ENCODE data around the gene SUSD3. TPM values are rescaled to one million over a fixed set of nuclear protein-coding genes. Genes with fewer than 3 reads are reported as not detected.

Gene SUSD3
- total RNA-seq, 1 experiment from 2014 or later, result 9.0 TPM

DNA sequence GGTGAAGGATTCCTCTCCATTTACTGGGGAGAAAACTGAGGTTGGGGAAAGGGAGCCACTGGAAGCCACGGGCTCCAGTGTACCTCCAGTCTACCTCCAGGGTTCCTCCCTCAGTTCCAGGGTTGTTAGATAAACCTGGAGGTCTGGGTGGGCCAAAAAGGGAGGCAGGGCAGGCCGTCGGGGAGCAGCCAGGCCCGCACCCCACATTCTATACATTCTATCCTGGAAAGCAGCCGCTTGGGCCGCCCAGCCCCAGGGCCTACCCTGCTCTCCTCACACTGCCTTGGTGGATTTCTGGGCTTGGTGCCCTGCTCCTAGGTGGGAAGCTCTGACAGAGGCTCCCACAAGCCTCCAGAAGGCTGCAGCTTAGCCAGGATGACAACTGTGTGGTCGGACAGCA lies 18.1 kb upstream of the SUSD3 start:
- no CpG with 5 or more reads among the region's 7 CpGs for WGBS (ENCODE audit: extremely low coverage, insufficient read length, low lambda C conversion rate)
- no peak overlapping the region for H3K18ac ChIP-seq (ENCODE audit: insufficient read length, low read depth, low read length)

More for the DNA sequence above, 18.1 kb upstream of the SUSD3 start:
- no peak overlapping the region for H4K91ac ChIP-seq (ENCODE audit: insufficient read length, low read depth, low read length)
- H3K23me2 ChIP-seq (ENCODE audit: insufficient read length, low read depth, low read length, poor library complexity, severe bottlenecking), result no peaks in the 10 kb centered on the region
- H3K27me3 ChIP-seq (ENCODE audit: insufficient read depth, low read length), result no peaks in the 10 kb centered on the region
- no peak overlapping the region for H3K4ac ChIP-seq (ENCODE audit: low read depth, low read length)
- no peak overlapping the region for H3K4me3 Mint-ChIP-seq
- no peak overlapping the region for H3K4me2 ChIP-seq (ENCODE audit: insufficient read depth, insufficient read length, low read length)
- H3K9ac ChIP-seq (ENCODE audit: extremely low read depth, insufficient read length, low read length), result no peak overlapping the region
- H3K4me1 ChIP-seq (ENCODE audit: insufficient read depth, low read length), result no peaks in the 10 kb centered on the region
- H4K8ac ChIP-seq (replicated peaks; ENCODE audit: insufficient read length, low read depth, low read length), result no peak overlapping the region
- H3K27ac Mint-ChIP-seq, result no peak overlapping the region
- peaks cover 6% of the 10 kb centered on the region; the same call in 1 of the 2 replicates for H3K27me3 Mint-ChIP-seq (ENCODE audit: low read depth)
- TF ChIP-seq, protein P1, sequence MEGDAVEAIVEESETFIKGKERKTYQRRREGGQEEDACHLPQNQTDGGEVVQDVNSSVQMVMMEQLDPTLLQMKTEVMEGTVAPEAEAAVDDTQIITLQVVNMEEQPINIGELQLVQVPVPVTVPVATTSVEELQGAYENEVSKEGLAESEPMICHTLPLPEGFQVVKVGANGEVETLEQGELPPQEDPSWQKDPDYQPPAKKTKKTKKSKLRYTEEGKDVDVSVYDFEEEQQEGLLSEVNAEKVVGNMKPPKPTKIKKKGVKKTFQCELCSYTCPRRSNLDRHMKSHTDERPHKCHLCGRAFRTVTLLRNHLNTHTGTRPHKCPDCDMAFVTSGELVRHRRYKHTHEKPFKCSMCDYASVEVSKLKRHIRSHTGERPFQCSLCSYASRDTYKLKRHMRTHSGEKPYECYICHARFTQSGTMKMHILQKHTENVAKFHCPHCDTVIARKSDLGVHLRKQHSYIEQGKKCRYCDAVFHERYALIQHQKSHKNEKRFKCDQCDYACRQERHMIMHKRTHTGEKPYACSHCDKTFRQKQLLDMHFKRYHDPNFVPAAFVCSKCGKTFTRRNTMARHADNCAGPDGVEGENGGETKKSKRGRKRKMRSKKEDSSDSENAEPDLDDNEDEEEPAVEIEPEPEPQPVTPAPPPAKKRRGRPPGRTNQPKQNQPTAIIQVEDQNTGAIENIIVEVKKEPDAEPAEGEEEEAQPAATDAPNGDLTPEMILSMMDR (conservative IDR thresholded peaks at IDR 0.05), result no peak
- H3T11ph ChIP-seq (ENCODE audit: low read length), result no peak overlapping the region
- no peak overlapping the region for H2AFZ ChIP-seq (ENCODE audit: low read length)
- peaks cover 7 to 24% of the 10 kb centered on the region in 2 experiments for H3K4me1 Mint-ChIP-seq
- H2BK20ac ChIP-seq (ENCODE audit: low read depth, low read length, poor library complexity, severe bottlenecking), result no peak overlapping the region
- H2AK5ac ChIP-seq (ENCODE audit: insufficient read length, low read length), result no peak overlapping the region
- H2BK5ac ChIP-seq (ENCODE audit: insufficient read length, low read length), result no peak overlapping the region
- H3K79me1 ChIP-seq (ENCODE audit: insufficient read depth, low read depth, low read length, poor library complexity, severe bottlenecking), result no peaks in the 10 kb centered on the region
- H4K20me1 ChIP-seq (ENCODE audit: control insufficient read depth, insufficient read depth, insufficient read length), result no peaks in the 10 kb centered on the region
- no peaks in the 10 kb centered on the region for H3K79me2 ChIP-seq (ENCODE audit: insufficient read depth, low read length)
- no peak overlapping the region for H3K14ac ChIP-seq (ENCODE audit: insufficient read depth, low read length)
- peaks cover 0 to under 1% (median 0%) of the 10 kb centered on the region in 3 experiments; a peak in 1 of 7 replicates for H3K36me3 Mint-ChIP-seq (ENCODE audit: insufficient read depth in 1 of 3, low read depth in 3 of 3)
- no peak overlapping the region for H4K5ac ChIP-seq (ENCODE audit: insufficient read length, low read depth, low read length)
- H2BK12ac ChIP-seq (ENCODE audit: insufficient read length, low read depth, low read length), result no peak overlapping the region
- H3K9me3 Mint-ChIP-seq, result peaks cover 0 to 10% of the 10 kb centered on the region in 2 experiments; a peak in 1 of 5 replicates
- H3K9me3 ChIP-seq (ENCODE audit: control insufficient read depth, low read depth, low read length), result no peaks in the 10 kb centered on the region
- H2BK120ac ChIP-seq (ENCODE audit: low read depth, low read length, poor library complexity, severe bottlenecking), result no peak overlapping the region
- no peak overlapping the region for H3K27ac ChIP-seq (ENCODE audit: insufficient read length, low read depth, low read length)
- no peak overlapping the region for H2BK15ac ChIP-seq (ENCODE audit: low read depth, low read length)
- H3K56ac ChIP-seq (ENCODE audit: insufficient read length, low read depth, low read length), result no peak overlapping the region
- DNase-seq, result no peak
- no peak overlapping the region for H3K23ac ChIP-seq (ENCODE audit: insufficient read length, low read depth, low read length)

Measured in H9 (cell line).